ENCODE measurements around the gene GALNT18.

Gene GALNT18

GRCh38 chr11:11472106-11472505 lies 149.7 kb downstream of the GALNT18 start:
- Histone ChIP-seq H3K4me2 (ENCODE audit: low read depth, low read length) (no peak overlapping the region), H3K27me3 (replicated peaks; ENCODE audit: insufficient read depth, low read length) (no peaks in the 10 kb centered on the region), H3K36me3 (replicated peaks; ENCODE audit: insufficient read depth, low read length) (no peaks in the 10 kb centered on the region), H3K9me2 (replicated peaks; ENCODE audit: insufficient read depth, low read length) (no peaks in the 10 kb centered on the region), H3K4me3 (ENCODE audit: low read length) (no peak overlapping the region), H2AFZ (ENCODE audit: low read length) (no peak overlapping the region), H3K9me3 (replicated peaks; ENCODE audit: insufficient read depth, low read length) (no peaks in the 10 kb centered on the region), H4K20me1 (ENCODE audit: insufficient read depth, low read length) (no peaks in the 10 kb centered on the region), H3K4me1 (ENCODE audit: low read length) (no peaks in the 10 kb centered on the region), H3F3A (ENCODE audit: insufficient read depth, low read length) (no peaks in the 10 kb centered on the region), H3K27ac (ENCODE audit: low read length) (no peak overlapping the region), H3K79me2 (ENCODE audit: low read length) (no peaks in the 10 kb centered on the region), H3K9ac (ENCODE audit: low read length) (no peak overlapping the region)
- TF ChIP-seq, protein P1, sequence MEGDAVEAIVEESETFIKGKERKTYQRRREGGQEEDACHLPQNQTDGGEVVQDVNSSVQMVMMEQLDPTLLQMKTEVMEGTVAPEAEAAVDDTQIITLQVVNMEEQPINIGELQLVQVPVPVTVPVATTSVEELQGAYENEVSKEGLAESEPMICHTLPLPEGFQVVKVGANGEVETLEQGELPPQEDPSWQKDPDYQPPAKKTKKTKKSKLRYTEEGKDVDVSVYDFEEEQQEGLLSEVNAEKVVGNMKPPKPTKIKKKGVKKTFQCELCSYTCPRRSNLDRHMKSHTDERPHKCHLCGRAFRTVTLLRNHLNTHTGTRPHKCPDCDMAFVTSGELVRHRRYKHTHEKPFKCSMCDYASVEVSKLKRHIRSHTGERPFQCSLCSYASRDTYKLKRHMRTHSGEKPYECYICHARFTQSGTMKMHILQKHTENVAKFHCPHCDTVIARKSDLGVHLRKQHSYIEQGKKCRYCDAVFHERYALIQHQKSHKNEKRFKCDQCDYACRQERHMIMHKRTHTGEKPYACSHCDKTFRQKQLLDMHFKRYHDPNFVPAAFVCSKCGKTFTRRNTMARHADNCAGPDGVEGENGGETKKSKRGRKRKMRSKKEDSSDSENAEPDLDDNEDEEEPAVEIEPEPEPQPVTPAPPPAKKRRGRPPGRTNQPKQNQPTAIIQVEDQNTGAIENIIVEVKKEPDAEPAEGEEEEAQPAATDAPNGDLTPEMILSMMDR (IDR thresholded peaks at IDR 0.05; ENCODE audit: low read length), result no peak
- TF ChIP-seq EZH2phosphoT487 (IDR thresholded peaks at IDR 0.05; ENCODE audit: low read length), result no peak
- TF ChIP-seq EZH2 (optimal IDR thresholded peaks at IDR 0.05; ENCODE audit: low read depth, low read length), result no peak
- DNase-seq, result no peak

- no peaks in the 10 kb centered on the region for H4K20me1 ChIP-seq (ENCODE audit: insufficient read depth, low read length)
- DNase-seq, result no peak
- H3K4me1 ChIP-seq (ENCODE audit: low read length), result no peaks in the 10 kb centered on the region
- no peaks in the 10 kb centered on the region for H3K36me3 ChIP-seq (replicated peaks; ENCODE audit: insufficient read depth, low read length)
- no peak overlapping the region for H3K4me2 ChIP-seq (ENCODE audit: low read depth, low read length)
- H2AFZ ChIP-seq (ENCODE audit: low read length), result no peak overlapping the region
- H3K4me3 ChIP-seq (ENCODE audit: low read length), result no peak overlapping the region
- no peaks in the 10 kb centered on the region for H3F3A ChIP-seq (ENCODE audit: insufficient read depth, low read length)
- H3K27me3 ChIP-seq (replicated peaks; ENCODE audit: insufficient read depth, low read length), result no peaks in the 10 kb centered on the region
- H3K27ac ChIP-seq (ENCODE audit: low read length), result no peak overlapping the region
- H3K9me3 ChIP-seq (replicated peaks; ENCODE audit: insufficient read depth, low read length), result no peaks in the 10 kb centered on the region
- TF ChIP-seq EZH2phosphoT487 (IDR thresholded peaks at IDR 0.05; ENCODE audit: low read length) (no peak), EZH2 (optimal IDR thresholded peaks at IDR 0.05; ENCODE audit: low read depth, low read length) (no peak)
- TF ChIP-seq, protein P1 (IDR thresholded peaks at IDR 0.05; ENCODE audit: low read length), result no peak
- no peaks in the 10 kb centered on the region for H3K79me2 ChIP-seq (ENCODE audit: low read length)
- H3K9me2 ChIP-seq (replicated peaks; ENCODE audit: insufficient read depth, low read length), result no peaks in the 10 kb centered on the region
- no peak overlapping the region for H3K9ac ChIP-seq (ENCODE audit: low read length)
Measured at GRCh38 chr11:11471201-11471600, 150.6 kb downstream of the GALNT18 start.

GRCh38 chr11:11468954-11469353 lies 152.9 kb downstream of the GALNT18 start:
- Histone ChIP-seq H3F3A (ENCODE audit: insufficient read depth, low read length) (no peaks in the 10 kb centered on the region), H3K27ac (ENCODE audit: low read length) (no peak overlapping the region), H3K36me3 (replicated peaks; ENCODE audit: insufficient read depth, low read length) (no peaks in the 10 kb centered on the region), H3K4me3 (ENCODE audit: low read length) (no peak overlapping the region), H3K9ac (ENCODE audit: low read length) (no peak overlapping the region), H3K27me3 (replicated peaks; ENCODE audit: insufficient read depth, low read length) (no peaks in the 10 kb centered on the region), H3K9me3 (replicated peaks; ENCODE audit: insufficient read depth, low read length) (no peaks in the 10 kb centered on the region), H3K4me1 (ENCODE audit: low read length) (no peaks in the 10 kb centered on the region), H3K4me2 (ENCODE audit: low read depth, low read length) (no peak overlapping the region), H3K9me2 (replicated peaks; ENCODE audit: insufficient read depth, low read length) (no peaks in the 10 kb centered on the region), H4K20me1 (ENCODE audit: insufficient read depth, low read length) (no peaks in the 10 kb centered on the region), H3K79me2 (ENCODE audit: low read length) (no peaks in the 10 kb centered on the region), H2AFZ (ENCODE audit: low read length) (no peak overlapping the region)
- no peak for DNase-seq
- TF ChIP-seq EZH2 (optimal IDR thresholded peaks at IDR 0.05; ENCODE audit: low read depth, low read length) (no peak), EZH2phosphoT487 (IDR thresholded peaks at IDR 0.05; ENCODE audit: low read length) (no peak)
- TF ChIP-seq, protein P1 (IDR thresholded peaks at IDR 0.05; ENCODE audit: low read length), result no peak
